MM.1S (cell line): ENCODE data around the gene CYP8B1.

Experiments used
- DNase-seq: peaks from one replicate; pipeline ENCODE4 v3.0.0-alpha.2; 2015
- H2AFZ ChIP-seq: fragments of 300-600 bp; sonication (generic); 2 replicates; pipeline ENCODE4 v1.6.0; 2016; ENCODE audit warnings: antibody characterized with exemption, low read length
- H3F3A ChIP-seq: fragments of 300-600 bp; sonication (generic); 2 replicates; pipeline ENCODE4 v1.6.1; 2016; ENCODE audit warnings: mild to moderate bottlenecking, antibody characterized with exemption, low read length, moderate library complexity, mixed read lengths; ENCODE audit not compliant: insufficient read depth
- H3K27ac ChIP-seq: fragments of 300-600 bp; sonication (generic); 2 replicates; pipeline ENCODE4 v1.5.1; 2016; ENCODE audit warnings: mild to moderate bottlenecking, low read length
- H3K27me3 ChIP-seq: fragments of 300-600 bp; sonication (generic); replicated peaks from 2 replicates; pipeline ENCODE4 v1.6.0; 2016; ENCODE audit warnings: low read length; ENCODE audit not compliant: insufficient read depth
- H3K36me3 ChIP-seq: fragments of 300-600 bp; sonication (generic); replicated peaks from 2 replicates; pipeline ENCODE4 v1.6.1; 2016; ENCODE audit warnings: mild to moderate bottlenecking, low read length, mixed read lengths; ENCODE audit not compliant: insufficient read depth
- H3K4me1 ChIP-seq: fragments of 300-600 bp; sonication (generic); 2 replicates; pipeline ENCODE4 v1.6.1; 2016; ENCODE audit warnings: low read length, mixed read lengths
- H3K4me2 ChIP-seq: fragments of 300-600 bp; sonication (generic); 2 replicates; pipeline ENCODE4 v1.6.0; 2016; ENCODE audit warnings: low read depth, low read length
- H3K4me3 ChIP-seq: fragments of 300-600 bp; sonication (generic); 2 replicates; pipeline ENCODE4 v1.5.1; 2016; ENCODE audit warnings: low read length, mixed read lengths
- H3K79me2 ChIP-seq: fragments of 300-600 bp; sonication (generic); 2 replicates; pipeline ENCODE4 v1.6.1; 2016; ENCODE audit warnings: mixed run types, low read length, mixed read lengths
- H3K9ac ChIP-seq: fragments of 300-600 bp; sonication (generic); 2 replicates; pipeline ENCODE4 v1.6.1; 2016; ENCODE audit warnings: low read length, mixed read lengths
- H3K9me2 ChIP-seq: fragments of 300-600 bp; sonication (generic); replicated peaks from 2 replicates; pipeline ENCODE4 v1.6.1; 2016; ENCODE audit warnings: mild to moderate bottlenecking, low read length, mixed read lengths; ENCODE audit not compliant: insufficient read depth
- H3K9me3 ChIP-seq: fragments of 300-600 bp; sonication (generic); replicated peaks from 2 replicates; pipeline ENCODE4 v1.6.1; 2016; ENCODE audit warnings: mild to moderate bottlenecking, low read length, mixed read lengths; ENCODE audit not compliant: insufficient read depth
- H4K20me1 ChIP-seq: fragments of 300-600 bp; sonication (generic); 2 replicates; pipeline ENCODE4 v1.6.1; 2016; ENCODE audit warnings: mild to moderate bottlenecking, low read length, moderate library complexity, mixed read lengths; ENCODE audit not compliant: insufficient read depth
- EZH2 ChIP-seq: fragments of 300-600 bp; sonication (generic); optimal IDR thresholded peaks from 2 replicates; pipeline ENCODE3; 2017; ENCODE audit warnings: low read depth, mild to moderate bottlenecking, antibody characterized with exemption, low read length, mixed read lengths
- EZH2phosphoT487 ChIP-seq: fragments of 300-600 bp; sonication (generic); IDR thresholded peaks from 2 replicates; pipeline ENCODE4 v1.6.1; 2018; ENCODE audit warnings: antibody characterized with exemption, low read length
- TF ChIP-seq, protein P1 (sequence below): fragments of 300-600 bp; sonication (generic); IDR thresholded peaks from 2 replicates; pipeline ENCODE4 v1.5.1; 2016; ENCODE audit warnings: antibody characterized with exemption, low read length, mixed read lengths

Gene CYP8B1

DNA sequence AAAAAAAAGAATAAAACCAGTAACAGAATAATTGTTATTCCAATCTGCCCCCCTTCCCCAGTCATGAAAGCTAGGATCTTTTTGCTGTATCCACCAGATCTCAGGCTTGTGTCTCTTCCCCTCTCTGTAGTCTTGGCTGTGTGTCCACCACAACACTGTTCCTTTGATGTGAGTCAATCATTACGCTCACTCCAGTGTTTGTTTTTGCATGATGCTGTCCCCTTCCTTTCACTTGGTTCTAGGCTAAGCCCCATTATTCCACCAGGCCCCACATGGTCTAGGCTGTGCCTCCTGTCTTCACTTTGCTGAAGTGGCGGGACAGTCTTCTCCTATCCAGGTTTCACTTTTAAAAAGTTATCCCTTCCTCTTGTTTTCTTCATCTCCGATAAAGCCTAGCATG lies 52.9 kb downstream of the CYP8B1 start:
- no peaks in the 10 kb centered on the region for H3K79me2 ChIP-seq
- DNase-seq = no peak
- H3K4me2 ChIP-seq = no peak overlapping the region
- H4K20me1 ChIP-seq = no peaks in the 10 kb centered on the region
- no peak for TF ChIP-seq EZH2
- TF ChIP-seq, protein P1, sequence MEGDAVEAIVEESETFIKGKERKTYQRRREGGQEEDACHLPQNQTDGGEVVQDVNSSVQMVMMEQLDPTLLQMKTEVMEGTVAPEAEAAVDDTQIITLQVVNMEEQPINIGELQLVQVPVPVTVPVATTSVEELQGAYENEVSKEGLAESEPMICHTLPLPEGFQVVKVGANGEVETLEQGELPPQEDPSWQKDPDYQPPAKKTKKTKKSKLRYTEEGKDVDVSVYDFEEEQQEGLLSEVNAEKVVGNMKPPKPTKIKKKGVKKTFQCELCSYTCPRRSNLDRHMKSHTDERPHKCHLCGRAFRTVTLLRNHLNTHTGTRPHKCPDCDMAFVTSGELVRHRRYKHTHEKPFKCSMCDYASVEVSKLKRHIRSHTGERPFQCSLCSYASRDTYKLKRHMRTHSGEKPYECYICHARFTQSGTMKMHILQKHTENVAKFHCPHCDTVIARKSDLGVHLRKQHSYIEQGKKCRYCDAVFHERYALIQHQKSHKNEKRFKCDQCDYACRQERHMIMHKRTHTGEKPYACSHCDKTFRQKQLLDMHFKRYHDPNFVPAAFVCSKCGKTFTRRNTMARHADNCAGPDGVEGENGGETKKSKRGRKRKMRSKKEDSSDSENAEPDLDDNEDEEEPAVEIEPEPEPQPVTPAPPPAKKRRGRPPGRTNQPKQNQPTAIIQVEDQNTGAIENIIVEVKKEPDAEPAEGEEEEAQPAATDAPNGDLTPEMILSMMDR = no peak
- no peak for TF ChIP-seq EZH2phosphoT487
- no peak overlapping the region for H2AFZ ChIP-seq
- no peak overlapping the region for H3K4me3 ChIP-seq
- H3K27ac ChIP-seq = no peak overlapping the region
- H3K9ac ChIP-seq = no peak overlapping the region
- no peaks in the 10 kb centered on the region for H3K9me2 ChIP-seq
- H3K36me3 ChIP-seq = no peaks in the 10 kb centered on the region
- no peaks in the 10 kb centered on the region for H3F3A ChIP-seq
- H3K9me3 ChIP-seq = no peaks in the 10 kb centered on the region
- H3K27me3 ChIP-seq = no peaks in the 10 kb centered on the region
- no peaks in the 10 kb centered on the region for H3K4me1 ChIP-seq
